Esophagus squamous epithelium (tissue), 4 donors: ENCODE data around the gene KCNMA1.

Experiments
- POLR2A ChIP-seq, 4 donors: fragments of 450-650 bp; IDR thresholded peaks; one replicate each; pipeline ENCODE4 v1.6.1; 2017; ENCODE audit warnings: antibody characterized with exemption in 4 of 4, mild to moderate bottlenecking in 4 of 4, moderate library complexity in 3 of 4
- TF ChIP-seq, protein P1 (sequence below), 6 experiments: fragments of 450-650 bp in 4 of 6; fragments of 200-600 bp in 2 of 6; sonication (generic) in 2 of 6; IDR thresholded peaks; one replicate each; pipeline ENCODE4 v1.5.1; 2016 to 2019; ENCODE audit warnings: antibody characterized with exemption in 6 of 6, mild to moderate bottlenecking in 4 of 6, moderate library complexity in 4 of 6

DNA sequence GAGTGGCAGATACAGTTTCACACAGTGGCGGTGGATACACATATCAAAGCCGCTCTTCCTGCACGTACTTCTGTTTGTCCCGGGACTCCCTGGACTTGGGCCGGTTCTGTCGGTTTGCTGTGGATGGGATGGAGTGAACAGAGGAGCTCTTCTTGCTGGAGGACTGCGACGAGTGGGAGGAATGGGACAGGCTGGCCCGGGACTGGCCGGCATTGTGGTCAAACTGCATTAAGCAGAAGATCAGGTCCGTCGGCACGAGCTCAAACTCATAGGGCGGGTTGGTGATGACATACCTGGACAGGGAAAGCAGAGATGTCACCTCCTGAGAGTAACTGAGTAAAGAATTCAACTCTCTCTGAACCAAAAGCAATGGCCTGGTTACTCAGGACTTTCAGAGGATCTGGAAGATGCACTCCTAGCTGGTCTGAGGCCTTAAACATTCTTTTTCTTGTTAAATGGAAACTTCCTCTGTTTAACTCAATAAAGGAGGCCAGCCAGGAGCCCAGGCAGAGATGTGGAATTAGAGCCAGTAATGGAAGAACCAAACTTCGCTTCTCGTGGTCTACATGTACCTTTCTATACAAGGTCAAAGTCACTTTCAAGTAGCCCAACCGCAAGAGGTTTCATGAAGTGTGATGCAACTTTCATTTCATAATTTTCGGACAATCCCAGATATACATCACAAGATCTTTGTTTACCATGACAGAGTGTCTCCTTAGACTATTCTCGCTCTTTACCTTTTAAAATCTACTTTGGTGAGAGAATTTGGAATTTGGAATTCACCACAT, 750.2 kb downstream of the KCNMA1 start:
- no peak for TF ChIP-seq POLR2A (IDR thresholded peaks at IDR 0.05)
- TF ChIP-seq, protein P1, sequence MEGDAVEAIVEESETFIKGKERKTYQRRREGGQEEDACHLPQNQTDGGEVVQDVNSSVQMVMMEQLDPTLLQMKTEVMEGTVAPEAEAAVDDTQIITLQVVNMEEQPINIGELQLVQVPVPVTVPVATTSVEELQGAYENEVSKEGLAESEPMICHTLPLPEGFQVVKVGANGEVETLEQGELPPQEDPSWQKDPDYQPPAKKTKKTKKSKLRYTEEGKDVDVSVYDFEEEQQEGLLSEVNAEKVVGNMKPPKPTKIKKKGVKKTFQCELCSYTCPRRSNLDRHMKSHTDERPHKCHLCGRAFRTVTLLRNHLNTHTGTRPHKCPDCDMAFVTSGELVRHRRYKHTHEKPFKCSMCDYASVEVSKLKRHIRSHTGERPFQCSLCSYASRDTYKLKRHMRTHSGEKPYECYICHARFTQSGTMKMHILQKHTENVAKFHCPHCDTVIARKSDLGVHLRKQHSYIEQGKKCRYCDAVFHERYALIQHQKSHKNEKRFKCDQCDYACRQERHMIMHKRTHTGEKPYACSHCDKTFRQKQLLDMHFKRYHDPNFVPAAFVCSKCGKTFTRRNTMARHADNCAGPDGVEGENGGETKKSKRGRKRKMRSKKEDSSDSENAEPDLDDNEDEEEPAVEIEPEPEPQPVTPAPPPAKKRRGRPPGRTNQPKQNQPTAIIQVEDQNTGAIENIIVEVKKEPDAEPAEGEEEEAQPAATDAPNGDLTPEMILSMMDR (IDR thresholded peaks at IDR 0.05) = no peak
